Measurements from ENCODE around the gene KRTAP4-8.

Gene KRTAP4-8

GRCh38 chr17:41048441-41048840 is 49.5 kb downstream of the KRTAP4-8 start:
- Histone ChIP-seq H3K9me3 (peaks cover 4% of the 10 kb centered on the region; the same call in 1 of the 2 replicates), H3K4me3 (no peak overlapping the region), H4K20me1 (no peaks in the 10 kb centered on the region), H3K27ac (no peak overlapping the region), H3K9ac (no peak overlapping the region), H3K4me2 (no peak overlapping the region), H3K36me3 (no peaks in the 10 kb centered on the region), H3K27me3 (no peaks in the 10 kb centered on the region), H3K4me1 (no peaks in the 10 kb centered on the region)
- no peak for TF ChIP-seq Cebpa-rat (IDR thresholded peaks at IDR 0.05)

Measured in BLaER1 (cell line).